HG03139 (cell line): ENCODE results near the gene MXD4.

ENCODE experiments used
- ATAC-seq: cut with Tn5 transposase; IDR thresholded peaks from one replicate; pipeline ENCODE4 v1.9.1; 2021; ENCODE audit not compliant: unreplicated experiment

Gene MXD4

DNA sequence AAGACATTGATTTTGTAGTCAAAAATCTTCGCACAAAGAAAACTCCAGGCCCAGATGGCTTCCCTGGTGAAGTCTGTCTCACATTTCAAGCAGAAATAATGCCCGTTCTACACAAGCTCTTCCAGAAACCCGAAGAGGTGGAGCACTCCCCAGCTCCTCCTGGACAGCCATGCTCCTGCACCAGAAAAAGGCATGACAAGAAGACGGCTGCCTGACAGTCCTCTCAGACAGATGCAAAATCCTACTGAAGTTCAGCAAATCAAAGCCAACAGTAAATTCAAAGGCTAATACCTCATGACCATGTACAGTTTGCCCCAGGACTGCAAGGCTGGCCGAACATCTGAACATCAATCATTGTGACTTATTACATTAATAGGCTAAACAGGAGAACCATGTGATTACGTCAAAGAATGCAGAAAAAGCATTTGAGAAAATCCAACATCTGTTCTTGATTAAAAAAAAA lies 30.8 kb upstream of the MXD4 start:
- ATAC-seq: no peak

DNA sequence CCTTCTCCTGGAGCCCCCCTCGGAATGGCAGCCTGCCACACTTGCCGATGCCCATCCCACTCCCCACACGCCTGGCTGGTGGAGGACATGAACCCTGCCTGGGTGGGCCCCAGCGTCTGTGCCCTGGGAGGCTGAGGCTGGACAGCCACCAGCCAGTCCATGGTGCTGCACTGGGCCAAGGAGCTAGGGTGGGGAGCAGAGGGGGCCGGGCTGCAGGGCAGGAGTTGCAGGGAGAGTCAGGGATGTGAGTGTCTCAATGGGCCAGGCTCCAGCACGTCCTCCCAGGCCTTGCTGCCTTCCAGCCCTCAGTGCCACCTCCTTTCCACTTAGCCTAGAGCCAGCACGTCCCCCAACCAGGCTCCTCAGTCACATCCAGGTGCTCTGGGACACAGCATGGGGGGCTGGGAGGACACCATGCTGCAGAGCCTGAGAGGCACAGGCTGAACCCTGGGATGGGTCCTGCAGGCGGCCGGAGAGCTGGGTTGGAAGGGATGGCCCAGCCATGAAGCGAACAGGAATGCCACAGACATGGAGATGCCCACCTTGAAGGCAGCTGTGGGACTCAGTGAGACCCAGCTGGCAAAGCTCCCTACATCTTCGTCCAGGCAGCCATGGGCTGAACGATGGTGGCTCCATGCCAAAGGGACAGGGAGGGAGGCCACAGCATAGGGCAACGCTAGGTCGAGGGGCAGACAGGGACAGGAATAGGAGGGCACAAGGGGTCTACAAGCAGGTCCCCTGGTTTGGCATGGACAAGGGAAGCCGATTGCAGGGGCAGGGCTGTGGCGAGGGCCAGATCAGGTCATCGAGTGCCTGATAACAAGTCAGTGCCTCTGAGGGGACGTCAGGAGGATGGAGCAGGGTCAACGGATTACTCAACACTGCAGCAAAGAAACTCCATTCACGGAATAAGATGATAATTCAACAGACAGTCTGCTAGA lies 30.1 kb upstream of the MXD4 start:
- no peak for ATAC-seq

DNA sequence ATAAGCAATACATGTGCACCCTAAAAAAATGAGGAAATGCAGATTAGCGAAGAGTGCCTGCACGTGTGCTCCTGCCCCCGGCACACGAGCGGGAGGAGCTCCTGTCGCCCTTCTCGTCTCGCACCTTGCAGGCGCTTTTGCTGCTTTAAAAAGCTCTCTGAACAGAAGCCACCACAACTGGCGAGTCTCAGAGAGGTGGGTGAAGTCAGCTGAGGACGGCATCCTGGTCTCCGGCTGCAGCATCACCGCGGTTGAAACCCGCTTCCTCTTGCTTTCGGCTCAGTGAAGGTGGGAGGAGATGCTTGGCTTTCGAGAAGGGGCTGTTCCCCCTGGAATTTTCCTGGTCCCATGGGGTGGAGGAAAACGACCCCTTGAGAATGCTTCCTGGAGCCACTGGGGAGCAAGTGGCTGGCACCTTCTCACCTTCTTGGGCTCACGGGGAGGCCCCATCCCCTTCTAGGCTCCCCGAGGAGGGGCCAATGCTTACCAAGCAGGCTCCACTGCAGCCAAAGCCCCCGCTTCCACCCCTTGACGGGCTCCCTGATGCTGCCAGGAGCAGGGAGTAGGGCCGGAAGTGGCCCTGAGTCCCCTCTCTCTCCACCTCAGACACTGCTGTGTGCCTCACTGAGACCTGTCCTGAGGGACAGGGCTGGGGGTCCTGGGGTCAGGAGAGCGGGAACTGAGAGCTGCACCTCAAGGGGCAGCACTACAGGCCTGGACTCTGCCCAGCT lies 29.2 kb upstream of the MXD4 start:
- no peak for ATAC-seq

DNA sequence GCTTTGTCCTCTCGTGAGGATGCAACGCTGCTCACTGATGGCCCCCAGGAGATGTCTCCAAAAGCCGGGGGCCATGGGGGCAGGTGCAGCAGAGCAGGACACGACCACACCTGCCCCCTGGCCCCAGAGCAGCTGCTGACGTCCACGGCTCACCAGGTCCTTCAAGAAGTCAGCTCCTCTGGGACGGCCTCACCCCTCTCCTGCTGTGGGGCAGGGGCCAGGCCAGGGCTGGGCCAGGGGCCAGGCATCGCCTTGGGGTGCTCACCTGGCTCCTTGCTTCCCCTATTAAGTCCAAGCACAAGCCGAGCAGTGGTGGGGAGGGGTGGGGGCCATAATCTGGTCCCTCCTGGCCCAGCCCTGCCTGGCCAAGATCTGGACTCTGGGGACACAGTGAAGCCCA lies 28.6 kb upstream of the MXD4 start:
- ATAC-seq: no peak

DNA sequence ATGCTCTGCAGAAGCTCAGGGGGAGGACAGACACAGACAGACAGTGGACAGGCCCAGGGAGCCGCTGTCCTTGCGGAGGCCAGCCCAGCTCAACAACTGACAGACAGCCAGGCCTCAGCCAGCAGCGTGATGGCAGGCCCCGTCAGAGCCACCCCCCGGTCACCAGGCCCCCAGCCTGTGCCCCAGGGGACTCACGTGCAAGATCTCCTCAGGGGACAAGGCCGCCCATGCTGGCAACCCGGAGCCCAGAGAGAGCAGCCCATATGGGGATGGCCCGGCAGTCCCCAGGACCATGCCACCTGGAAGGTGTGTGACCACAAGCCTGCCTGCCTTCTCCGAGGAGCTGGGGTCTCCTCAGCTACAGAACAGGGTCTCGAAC lies 28.0 kb upstream of the MXD4 start:
- no peak for ATAC-seq

DNA sequence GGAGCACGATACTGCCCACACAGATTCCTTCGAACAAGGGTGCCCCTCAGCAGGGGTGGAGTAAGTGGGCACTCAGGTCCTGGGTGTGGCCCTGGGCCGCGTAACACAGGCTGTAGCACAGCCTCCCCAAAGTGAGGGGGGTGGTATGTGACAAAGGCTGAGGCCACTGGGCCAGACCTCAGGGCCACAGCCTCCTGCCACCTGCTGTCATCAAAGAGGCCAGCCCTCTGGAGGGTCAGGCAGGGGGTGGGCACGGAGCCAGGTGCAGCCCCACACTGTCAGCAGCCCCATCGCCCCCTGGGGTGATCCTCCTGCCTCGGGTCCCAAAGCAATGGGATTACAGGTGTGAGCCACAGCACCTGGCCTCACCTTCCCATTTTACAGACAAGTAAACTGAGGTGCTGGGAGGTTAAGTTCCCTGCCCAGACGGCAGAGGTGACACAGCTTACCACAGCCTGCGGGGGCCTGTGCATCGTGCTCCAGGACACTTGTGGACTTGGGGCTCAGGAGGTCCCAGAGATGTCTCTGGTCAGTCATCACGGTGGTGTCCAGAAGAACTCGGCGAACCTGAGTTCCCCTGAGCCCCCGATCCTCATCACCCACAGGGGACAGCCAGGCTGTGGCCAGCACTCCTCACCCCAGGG lies 27.5 kb upstream of the MXD4 start:
- no peak for ATAC-seq

DNA sequence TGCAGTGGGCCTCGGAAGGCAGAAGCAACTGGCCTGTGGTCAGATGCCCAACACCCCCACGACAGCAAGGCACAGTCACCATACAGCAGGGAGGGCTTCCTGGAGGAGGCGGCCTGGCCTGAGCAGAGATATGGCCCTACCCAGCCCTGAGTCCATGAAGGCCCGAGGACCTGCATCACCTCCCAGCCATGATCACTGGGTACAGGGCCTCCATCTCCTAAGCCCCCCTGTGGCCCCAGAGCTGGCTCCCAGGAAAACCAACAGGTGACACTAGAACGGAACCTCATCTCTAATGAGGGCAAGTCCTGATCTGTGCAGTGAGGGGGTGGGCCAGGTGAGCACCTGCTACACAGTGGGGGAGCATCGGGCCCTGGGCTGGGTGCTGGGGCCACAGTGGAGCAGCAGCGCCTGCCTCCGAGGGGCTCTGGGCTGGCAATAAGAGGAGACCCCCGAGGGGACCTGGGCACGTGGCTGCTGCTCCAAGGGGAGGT lies 26.2 kb upstream of the MXD4 start:
- ATAC-seq: no peak

DNA sequence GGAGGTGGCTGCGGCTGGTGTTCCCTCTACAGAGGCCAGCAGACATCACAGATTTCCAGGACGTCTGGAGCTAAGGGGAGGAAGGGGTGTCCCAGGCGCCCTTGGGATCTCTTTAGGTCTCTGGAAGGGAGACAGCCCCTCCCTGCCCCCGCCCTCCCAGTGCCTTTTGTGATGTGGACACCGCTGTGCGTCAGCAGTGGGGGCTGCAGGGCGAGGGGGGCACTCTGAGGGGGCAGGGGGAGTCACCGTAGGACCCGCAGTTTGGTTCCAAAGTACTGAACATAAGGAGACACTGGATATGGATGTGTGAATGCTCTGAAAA lies 25.6 kb upstream of the MXD4 start:
- ATAC-seq: no peak

DNA sequence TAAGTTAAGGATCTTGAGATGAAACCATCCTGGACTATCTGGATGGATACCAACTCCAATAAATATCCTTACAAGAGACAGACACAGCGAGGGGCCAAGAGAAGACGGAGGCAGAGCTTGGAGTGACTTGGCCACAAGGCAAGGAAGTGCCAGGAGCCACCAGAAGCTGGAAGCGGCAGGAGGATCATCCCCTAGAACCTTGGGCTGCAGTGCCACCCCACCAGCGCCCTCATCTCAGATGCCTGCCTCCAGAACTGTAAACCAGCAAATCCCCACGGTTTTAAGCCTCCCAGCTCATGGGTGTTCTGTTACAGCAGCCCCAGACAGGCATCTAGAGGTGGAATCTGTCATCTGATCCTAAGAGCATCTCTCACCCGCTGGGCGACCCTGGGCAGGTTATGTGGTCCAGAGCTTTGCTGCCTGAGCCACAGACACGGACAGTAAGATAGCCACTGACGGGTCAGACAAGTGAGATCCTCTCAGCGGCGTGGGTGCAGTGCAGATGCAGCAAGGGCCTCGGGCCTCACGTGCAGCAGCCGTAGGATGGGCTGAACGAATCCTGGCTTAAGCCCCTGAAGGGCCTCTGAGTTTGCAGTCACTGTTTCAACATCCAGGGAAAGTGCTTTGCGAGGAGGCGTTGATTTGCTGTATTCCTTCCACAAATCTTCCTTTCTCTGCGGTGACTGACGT lies 25.1 kb upstream of the MXD4 start:
- ATAC-seq: no peak

DNA sequence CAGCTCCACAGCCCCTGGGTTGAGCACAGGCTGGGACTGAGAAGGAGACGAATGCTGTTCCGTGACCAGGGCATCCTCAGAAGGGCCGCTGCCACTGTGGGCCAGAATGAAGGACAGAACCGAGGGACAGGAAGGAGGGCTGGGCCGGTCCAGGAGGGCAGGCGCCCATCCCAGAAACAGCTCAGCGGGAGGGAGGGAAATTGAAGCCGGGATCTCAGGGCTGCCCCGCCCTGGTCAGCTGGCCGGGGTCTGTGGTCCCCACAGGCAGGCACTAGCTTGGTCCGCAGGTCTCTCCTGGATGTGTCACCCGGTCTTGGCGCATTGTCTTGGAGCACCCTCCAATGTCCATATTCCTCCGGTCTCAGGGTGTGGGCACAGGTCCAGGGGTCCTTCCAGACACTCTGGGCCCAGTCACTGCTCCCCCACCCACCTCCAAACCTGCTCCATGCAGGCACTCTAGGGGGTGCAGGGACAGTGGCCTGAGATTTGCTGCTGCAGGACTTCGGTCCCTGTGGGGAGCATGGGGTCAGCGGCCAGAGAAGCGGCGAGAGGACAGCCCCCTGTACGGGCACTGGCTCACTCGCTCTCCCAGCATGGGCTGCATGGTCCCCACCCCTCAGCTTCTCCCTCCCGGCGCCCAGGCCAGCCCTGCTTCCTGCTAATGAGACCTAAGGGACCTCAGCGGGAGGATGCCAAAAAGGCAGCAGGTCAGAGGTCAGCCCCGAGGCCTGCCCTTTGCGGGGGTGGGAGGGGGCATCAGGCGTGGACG lies 23.9 kb upstream of the MXD4 start:
- ATAC-seq: no peak

DNA sequence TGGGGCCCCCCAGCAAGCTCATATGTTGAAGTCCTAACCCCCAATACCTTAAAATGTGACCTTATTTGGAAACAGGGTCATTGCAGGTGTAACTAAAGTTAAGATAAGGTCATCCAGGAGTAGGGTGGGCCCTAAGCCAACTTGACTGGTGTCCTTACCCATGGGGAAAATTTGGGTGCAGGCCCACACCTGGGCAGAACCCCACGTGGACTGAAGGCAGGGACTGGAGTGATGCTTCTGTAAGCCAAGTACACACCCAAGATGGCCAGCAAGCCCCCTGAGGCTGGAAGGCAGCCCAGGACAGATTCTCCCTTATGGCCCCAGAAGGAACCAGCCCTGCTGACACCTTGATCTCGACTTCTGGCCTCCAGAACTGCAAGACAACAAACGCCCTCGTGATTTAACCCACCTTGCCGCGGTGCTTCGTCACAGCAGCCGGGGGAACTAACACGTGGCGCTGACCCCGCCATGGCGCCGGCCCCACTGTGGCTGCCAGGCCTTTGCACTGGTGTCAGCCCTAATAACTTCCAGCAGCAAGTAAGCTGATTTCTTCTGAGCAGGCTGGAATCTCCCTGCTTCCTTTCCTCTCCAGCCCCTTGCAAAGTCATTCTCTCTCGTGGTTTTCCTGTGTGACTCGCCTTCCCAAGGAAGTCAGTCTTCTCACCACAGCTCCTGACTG lies 23.2 kb upstream of the MXD4 start:
- no peak for ATAC-seq

DNA sequence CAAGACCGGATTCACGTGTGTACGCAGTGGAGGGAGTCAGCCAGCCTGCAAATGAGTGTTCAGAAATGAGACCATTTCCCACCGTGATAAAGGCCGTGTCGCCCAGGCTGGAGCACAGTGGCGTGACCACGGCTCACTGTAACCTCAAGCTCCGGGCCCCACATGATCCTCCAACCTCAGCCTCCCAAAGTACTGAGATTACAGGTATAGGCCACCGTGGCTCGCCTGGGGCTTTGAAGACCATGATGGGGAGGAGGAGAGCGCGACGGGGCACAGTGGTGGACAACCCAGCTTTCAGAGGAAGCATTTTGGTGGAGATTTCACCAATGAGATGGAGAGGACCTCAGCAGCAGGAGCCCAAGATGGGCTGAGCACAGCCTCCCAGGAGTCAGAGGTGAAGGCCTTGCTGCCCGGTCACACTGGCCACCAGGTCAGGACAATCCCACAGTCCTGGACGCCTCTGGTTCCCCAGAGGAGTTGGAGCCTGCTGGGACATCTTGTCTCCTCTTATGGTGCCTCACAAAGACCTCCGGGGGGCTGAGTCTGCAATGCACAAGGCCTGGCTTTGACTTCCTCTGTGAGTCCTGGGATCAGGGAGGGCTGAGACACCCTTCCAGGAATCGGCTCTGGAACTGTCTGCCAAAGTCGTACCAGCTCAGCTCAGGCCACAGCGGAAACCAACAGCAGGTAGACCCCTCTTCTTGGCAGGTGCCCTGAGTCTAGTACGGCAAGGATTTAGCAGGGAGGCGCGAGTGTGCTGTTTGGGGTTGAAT lies 22.4 kb upstream of the MXD4 start:
- ATAC-seq: no peak

DNA sequence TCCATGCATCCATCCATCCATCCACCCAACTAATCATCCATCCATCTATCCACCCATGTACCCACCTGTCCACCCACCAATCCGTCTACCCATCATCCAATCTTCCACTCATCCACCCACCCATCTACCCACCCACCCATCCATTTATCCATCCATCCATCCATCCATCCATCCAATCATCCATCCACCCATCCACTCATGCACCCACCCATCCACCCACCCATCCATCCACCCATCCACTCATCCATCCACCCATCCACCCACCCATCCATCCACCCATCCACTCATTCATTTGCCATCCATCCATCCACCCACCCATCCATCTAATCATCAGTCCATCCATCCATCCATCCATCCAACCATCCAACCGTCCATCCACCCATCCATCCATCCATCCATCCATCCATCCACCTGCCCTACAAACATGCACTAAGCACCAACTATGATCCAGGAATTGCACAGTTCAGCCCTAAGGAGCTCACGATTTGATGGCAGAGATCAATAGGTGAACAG lies 21.3 kb upstream of the MXD4 start:
- ATAC-seq: no peak

DNA sequence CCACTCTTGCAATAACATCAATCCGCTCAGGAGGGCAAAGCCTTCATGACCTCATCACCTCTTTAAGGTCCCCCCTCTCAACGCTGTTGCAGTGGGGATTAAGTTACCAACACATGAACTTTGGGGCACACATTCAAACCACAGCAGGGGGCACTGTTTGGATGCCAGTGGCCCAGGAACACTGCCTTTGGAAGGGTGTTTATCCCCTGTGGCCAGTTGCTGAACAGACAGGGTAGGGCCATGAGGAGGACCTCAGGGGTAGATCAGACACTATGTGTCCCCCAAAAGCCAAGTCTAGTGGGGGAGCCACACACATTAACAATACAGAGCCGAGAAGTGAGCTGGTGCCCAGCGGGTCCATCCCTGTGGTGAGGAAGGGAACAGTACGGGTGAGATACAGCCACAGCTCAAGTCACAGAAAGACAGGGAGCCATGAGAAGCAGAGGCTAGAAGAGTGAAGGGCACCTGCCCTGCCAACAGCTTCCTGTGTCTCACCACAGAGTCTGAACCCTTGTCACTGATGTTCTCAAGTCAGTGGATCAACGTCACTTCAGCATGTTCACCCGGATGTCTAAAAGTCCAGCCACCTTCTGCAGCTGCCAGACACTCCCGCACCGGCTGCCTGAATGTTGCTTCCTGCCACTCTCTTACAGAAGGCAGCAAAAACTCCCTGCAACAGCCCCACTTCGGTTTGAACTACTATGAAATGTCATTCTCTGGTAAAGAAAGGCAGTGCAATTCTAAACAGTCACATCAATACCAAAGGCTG lies 19.9 kb upstream of the MXD4 start:
- ATAC-seq: peak; percentile 79

DNA sequence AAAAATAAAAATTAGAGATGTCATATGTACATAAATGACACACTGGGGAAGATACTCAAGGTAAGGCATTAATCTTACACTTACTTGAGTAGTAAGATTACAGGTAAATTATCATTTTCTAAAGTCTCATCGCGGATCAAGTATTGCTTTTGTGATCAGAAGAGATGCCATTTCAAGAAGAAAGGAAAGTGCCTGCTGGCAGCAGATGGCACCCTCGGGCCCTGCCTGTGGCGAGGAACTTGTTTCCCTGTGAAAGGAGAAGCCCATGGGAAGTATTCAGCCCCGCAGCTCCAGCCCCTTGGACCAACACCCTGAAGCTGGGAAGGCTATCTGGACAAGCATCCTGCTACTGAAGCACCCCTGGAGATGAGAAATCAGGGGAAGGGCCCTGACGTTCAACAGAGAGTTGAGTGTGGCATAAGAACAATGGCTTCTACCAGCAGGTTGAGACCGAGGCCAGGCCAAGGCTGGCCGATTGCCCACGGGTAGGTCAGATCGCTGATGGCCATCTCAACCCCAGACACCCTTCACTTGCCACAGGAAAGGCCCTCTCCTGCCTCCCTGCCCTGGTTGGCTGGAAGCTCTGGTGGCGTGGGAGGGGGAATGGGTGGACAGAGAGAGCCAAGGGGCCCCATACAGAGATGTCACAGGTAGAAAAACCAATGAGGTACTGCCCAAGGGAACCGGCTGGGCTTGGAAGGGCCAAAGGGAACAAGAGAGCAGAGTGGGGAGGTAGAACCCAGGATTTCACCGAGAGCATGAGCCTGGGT lies 18.8 kb upstream of the MXD4 start:
- no peak for ATAC-seq

DNA sequence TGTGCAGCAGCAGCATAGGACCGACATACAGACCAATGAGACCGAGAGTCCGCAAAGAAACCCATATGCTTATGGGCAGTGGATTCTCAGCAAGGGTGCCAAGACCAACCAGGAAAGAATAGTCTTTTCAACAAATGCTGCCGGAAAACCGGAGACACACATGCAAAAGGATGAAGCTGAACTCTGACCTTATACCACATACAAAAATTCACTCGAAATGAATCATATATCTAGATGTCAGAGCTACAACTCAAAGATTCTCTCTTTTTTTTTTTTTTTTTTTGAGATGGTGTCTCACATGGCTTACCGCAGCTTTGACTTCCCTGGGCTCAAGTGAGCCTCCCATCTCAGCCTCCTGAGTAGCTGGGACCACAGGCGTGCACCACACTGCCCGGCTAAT lies 16.0 kb upstream of the MXD4 start:
- no peak for ATAC-seq

DNA sequence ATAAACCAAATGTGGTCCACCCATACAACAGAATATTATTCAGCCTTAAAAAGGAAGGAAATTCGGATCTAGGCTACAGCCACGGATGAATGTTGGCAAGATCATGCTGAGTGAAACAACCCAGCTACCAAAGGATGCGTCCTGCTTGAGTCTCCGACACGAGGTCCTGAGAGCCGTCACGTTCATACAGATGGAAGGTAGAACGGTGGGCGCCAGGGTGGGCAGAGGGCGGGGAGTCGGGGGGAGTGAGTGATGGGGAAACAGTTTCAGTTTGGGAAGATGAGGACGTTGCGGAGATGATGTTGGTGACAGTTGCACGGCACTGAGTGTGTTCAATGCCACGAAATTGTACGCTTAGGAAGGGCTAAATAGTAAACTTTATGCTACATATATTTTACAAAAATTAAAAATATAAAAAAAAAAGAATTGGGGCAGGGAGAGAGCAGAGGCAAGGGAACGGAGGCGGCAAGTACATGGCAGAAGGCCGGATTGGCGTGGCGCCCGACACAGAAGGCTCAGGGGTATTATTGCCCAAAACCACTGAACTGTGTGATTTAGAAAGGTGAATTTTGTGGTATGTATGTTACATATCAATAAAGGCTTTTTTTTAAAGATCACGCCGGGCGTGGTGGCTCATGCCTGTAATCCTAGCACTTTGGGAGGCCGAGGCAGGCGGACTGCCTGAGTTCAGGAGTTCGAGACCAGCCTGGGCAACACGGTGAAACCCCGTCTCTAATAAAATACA lies 14.8 kb upstream of the MXD4 start:
- ATAC-seq: no peak
